Endothelial cell of umbilical vein (primary cell): ENCODE data around the gene ANP32D. TPM values are rescaled to one million over a fixed set of nuclear protein-coding genes. Genes with fewer than 3 reads are reported as not detected.
A peak's percentile ranks its signal among the peaks of the same experiment; 100 is the strongest.

ENCODE experiments used
- BruUV-seq: library from RNA; stranded (reverse); fragments of 400-500 nt; replicated peaks from 2 replicates; lab custom pipeline; 2021; lab: Mats Ljungman, UMichigan
- CTCF ChIA-PET: fragments of 300-600, 350-600 bp; sonication (Branson Sonifier 250); formaldehyde crosslinking; loops from one replicate; lab custom pipeline; 2021; ENCODE audit warnings: antibody characterized with exemption, inconsistent platforms; lab: Charles Lee
- POLR2A ChIA-PET: fragments of 300-600, 350-600 bp; sonication (Branson Sonifier 250); formaldehyde crosslinking; loops from one replicate; lab custom pipeline; 2021; ENCODE audit warnings: antibody characterized with exemption, inconsistent platforms; lab: Charles Lee
- DNase-seq: peaks from one replicate; pipeline ENCODE4 v3.0.0-alpha.2; 2011; ENCODE audit warnings: low read depth, low spot score
- FAIRE-seq: peaks from 2 replicates; lab custom pipeline; 2011; peaks lifted over from hg19 to GRCh38; lab: Jason Lieb, UNC
- H2AFZ ChIP-seq: 2 replicates; pipeline ENCODE4 v1.6.0; 2012; ENCODE audit warnings: low read depth, low read length, control low read depth, inconsistent platforms
- H3K27ac ChIP-seq: 2 replicates; pipeline ENCODE4 v1.5.1; 2011; ENCODE audit warnings: low read depth, mild to moderate bottlenecking, control low read depth, low read length, moderate library complexity; ENCODE audit not compliant: insufficient read depth
- H3K27me3 ChIP-seq, 2 experiments: 2 replicates each; pipeline versions ENCODE4 v1.6.0 to v1.6.1; 2011; ENCODE audit warnings: low read length in 2 of 2, mixed read lengths in 1 of 2; ENCODE audit not compliant: control insufficient read depth in 2 of 2, insufficient read depth in 2 of 2
- H3K36me3 ChIP-seq, 2 experiments: 2 replicates in 1 of 2; 3 replicates in 1 of 2; pipeline ENCODE4 v1.5.1; 2011; ENCODE audit warnings: low read length in 2 of 2, mild to moderate bottlenecking in 1 of 2, moderate library complexity in 1 of 2; ENCODE audit not compliant: control insufficient read depth in 2 of 2, insufficient read depth in 2 of 2; ENCODE audit errors: extremely low read depth in 1 of 2
- H3K4me1 ChIP-seq: 3 replicates; pipeline ENCODE4 v1.5.1; 2011; ENCODE audit warnings: mild to moderate bottlenecking, low read length; ENCODE audit not compliant: control insufficient read depth, insufficient read depth; ENCODE audit errors: extremely low read depth
- H3K4me2 ChIP-seq: 2 replicates; pipeline ENCODE4 v1.6.1; 2011; ENCODE audit warnings: low read length, control low read depth, mixed read lengths; ENCODE audit not compliant: insufficient read depth
- H3K4me3 ChIP-seq, 3 experiments: fragments of 200-600 bp in 1 of 3; sonication (generic), shearing (Covaris generic) in 1 of 3; replicated peaks in 1 of 3; 2 replicates each; pipeline ENCODE4 v1.5.1; 2011 to 2016; ENCODE audit warnings: control low read depth in 3 of 3, low read length in 3 of 3, mild to moderate bottlenecking in 2 of 3, inconsistent platforms in 1 of 3, low read depth in 1 of 3, moderate library complexity in 1 of 3; ENCODE audit not compliant: insufficient read depth in 1 of 3
- H3K79me2 ChIP-seq: 2 replicates; pipeline ENCODE4 v1.6.0; 2012; ENCODE audit warnings: low read length, inconsistent platforms; ENCODE audit not compliant: control insufficient read depth, insufficient read depth
- H3K9ac ChIP-seq: replicated peaks from 2 replicates; pipeline ENCODE3; 2011; ENCODE audit warnings: low read length, control low read depth; ENCODE audit not compliant: insufficient read depth; ENCODE audit errors: extremely low read depth
- H3K9me1 ChIP-seq: replicated peaks from 3 replicates; pipeline ENCODE4 v1.6.0; 2011; ENCODE audit warnings: mild to moderate bottlenecking, low read length; ENCODE audit not compliant: control insufficient read depth, insufficient read depth; ENCODE audit errors: extremely low read depth
- H3K9me3 ChIP-seq: replicated peaks from 2 replicates; pipeline ENCODE4 v1.5.1; 2012; ENCODE audit warnings: low read length, inconsistent platforms; ENCODE audit not compliant: control insufficient read depth, insufficient read depth
- H4K20me1 ChIP-seq: replicated peaks from 2 replicates; pipeline ENCODE3; 2011; ENCODE audit warnings: mild to moderate bottlenecking, low read length; ENCODE audit not compliant: control insufficient read depth, insufficient read depth; ENCODE audit errors: extremely low read depth
- JUN ChIP-seq: IDR thresholded peaks from 2 replicates; pipeline ENCODE4 v1.6.1; 2011; ENCODE audit warnings: borderline replicate concordance, low read depth; ENCODE audit not compliant: insufficient read length, insufficient read depth
- dilution Hi-C: fragments of 300-500 bp; cut with MboI; formaldehyde crosslinking; loops from one replicate; pipeline ENCODE4 v1.15.0; 2019; ENCODE audit warnings: low sequenced_read_pairs; ENCODE audit not compliant: extremely low pct_ligation_motif_present
- intact Hi-C: fragments of 100-400 bp; cut with micrococcal nuclease; formaldehyde crosslinking; loops from one replicate; pipeline ENCODE4 v1.10.0; 2022
- polyA plus RNA-seq, 4 experiments: library from polyadenylated mRNA; depleted of rRNA in 3 of 4; stranded (reverse) in 3 of 4; unstranded in 1 of 4; fragments of >200 nt; gene quantifications; 2 replicates each; pipeline versions ENCODE4 v1.2.1 to v1.2.3, GENCODE V29; 2011 to 2012; ENCODE audit warnings: missing spikeins in 1 of 4
- total RNA-seq: library from RNA; stranded (reverse); gene quantifications from 2 replicates; pipeline ENCODE4 v1.2.3, GENCODE V29; 2021
- TF ChIP-seq, protein P1 (sequence below): IDR thresholded peaks from 2 replicates; pipeline ENCODE4 v1.6.1; 2011; ENCODE audit not compliant: insufficient read depth, insufficient read length

ANP32D gene
- total and polyA plus RNA-seq, 2 donors (not counting 3 experiments of a cell fraction or from before 2014, with no cell fraction given): not detected

DNA sequence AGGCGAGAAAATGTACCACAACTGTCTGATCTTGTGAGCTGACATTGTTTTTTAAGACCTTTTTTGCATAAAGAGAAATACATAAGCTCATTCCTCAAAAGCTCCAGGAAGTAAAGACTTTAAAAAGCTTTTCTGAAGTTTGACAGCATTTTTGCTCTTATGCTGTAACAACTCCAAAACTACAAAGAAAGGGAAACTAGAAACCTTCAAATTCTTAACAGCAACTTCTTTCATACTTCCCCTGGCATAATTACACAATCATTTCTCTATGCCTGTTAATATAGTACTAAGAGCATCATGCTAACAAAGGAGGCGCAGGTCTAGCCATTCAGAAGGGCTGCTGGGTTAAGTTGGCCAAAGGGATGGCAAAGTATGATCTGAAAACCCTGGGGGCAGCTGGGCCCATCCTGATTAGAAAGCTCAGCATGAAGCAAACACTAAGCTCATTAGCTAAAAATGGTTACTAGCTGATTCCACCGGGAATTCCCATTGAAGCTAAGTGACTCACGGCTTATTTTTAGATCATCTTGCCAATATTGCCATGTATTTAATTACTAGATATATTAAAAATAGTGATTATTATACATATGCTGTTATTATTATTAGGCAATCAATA, 26.1 kb upstream of the ANP32D start:
- CTCF ChIA-PET: interaction anchor here (0.7 to 2.1 kb wide), 3 partner anchors 8 to 249 kb away, joined by 3 to 4 read pairs (median 4); no protein-coding TSS in a partner anchor
- peak; percentile 55 for FAIRE-seq
- peak; percentile 21 for TF ChIP-seq JUN
- TF ChIP-seq, protein P1, sequence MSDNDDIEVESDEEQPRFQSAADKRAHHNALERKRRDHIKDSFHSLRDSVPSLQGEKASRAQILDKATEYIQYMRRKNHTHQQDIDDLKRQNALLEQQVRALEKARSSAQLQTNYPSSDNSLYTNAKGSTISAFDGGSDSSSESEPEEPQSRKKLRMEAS: no peak
- H3K79me2 ChIP-seq: no peaks in the 10 kb centered on the region
- H3K4me1 ChIP-seq: peaks cover 6% of the 10 kb centered on the region
- no peak overlapping the region for H2AFZ ChIP-seq
- POLR2A ChIA-PET: no interaction called here
- peak overlapping the region; percentile 9 for H3K4me2 ChIP-seq
- intact Hi-C loops: no loop called here
- no peaks in the 10 kb centered on the region for H3K36me3 ChIP-seq
- H3K27me3 ChIP-seq: peaks cover 0 to 1% of the 10 kb centered on the region in 2 experiments
- DNase-seq: peak; percentile 49
- no TSS peak for BruUV-seq
- H3K27ac ChIP-seq: no peak overlapping the region
- dilution Hi-C loops: no loop called here
- no peaks in the 10 kb centered on the region for H3K9me1 ChIP-seq
- no peaks in the 10 kb centered on the region for H3K9me3 ChIP-seq
- no peaks in the 10 kb centered on the region for H4K20me1 ChIP-seq
- no peak overlapping the region for H3K9ac ChIP-seq
- H3K4me3 ChIP-seq: no peak overlapping the region

DNA sequence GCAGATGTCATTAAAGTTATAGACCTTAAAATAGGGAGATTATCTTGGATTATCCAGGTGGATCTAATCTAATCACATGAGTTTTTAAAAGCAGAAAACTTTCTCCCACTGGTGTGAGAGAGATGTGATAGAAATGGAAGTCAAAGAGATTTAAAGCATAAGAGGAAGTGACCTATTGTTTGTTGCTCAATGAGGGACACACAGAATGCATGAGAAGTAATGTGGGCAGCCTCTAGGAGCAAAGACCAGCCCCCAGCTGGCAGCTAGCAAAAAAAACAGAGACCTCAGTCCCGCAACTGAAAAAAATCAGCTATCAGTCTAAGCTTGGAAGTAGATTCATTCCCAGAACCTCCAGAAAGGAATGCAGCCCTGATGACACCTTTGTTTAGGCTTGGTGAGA, 24.6 kb upstream of the ANP32D start:
- H2AFZ ChIP-seq: no peak overlapping the region
- no peak for FAIRE-seq
- H3K4me1 ChIP-seq: peaks cover 6% of the 10 kb centered on the region
- H3K36me3 ChIP-seq: no peaks in the 10 kb centered on the region
- ChIA-PET CTCF (interaction anchor here (2.1 kb wide), 1 partner anchor 161 kb away, joined by 4 read pairs; no protein-coding TSS in a partner anchor), POLR2A (no interaction called here)
- no peaks in the 10 kb centered on the region for H3K79me2 ChIP-seq
- no peak overlapping the region for H3K27ac ChIP-seq
- no peak overlapping the region for H3K9ac ChIP-seq
- dilution Hi-C loops: no loop called here
- no peak overlapping the region for H3K4me2 ChIP-seq
- no TSS peak for BruUV-seq
- H3K9me3 ChIP-seq: no peaks in the 10 kb centered on the region
- H3K27me3 ChIP-seq: peaks cover 0 to 1% of the 10 kb centered on the region in 2 experiments
- no peak for TF ChIP-seq JUN
- intact Hi-C loops: no loop called here
- H3K9me1 ChIP-seq: no peaks in the 10 kb centered on the region
- H3K4me3 ChIP-seq: no peak overlapping the region
- no peaks in the 10 kb centered on the region for H4K20me1 ChIP-seq
- no peak for DNase-seq
